Astrocyte of the cerebellum (primary cell): ENCODE data around the gene PLET1.
A peak's percentile ranks its signal among the peaks of the same experiment; 100 is the strongest.

Experiments used
- DNase-seq: peaks from one replicate; pipeline ENCODE4 v3.0.0-alpha.2; 2011; ENCODE audit warnings: low read depth
- H3K4me3 ChIP-seq: 2 replicates; pipeline ENCODE4 v1.5.1; 2011; ENCODE audit warnings: mild to moderate bottlenecking, low read depth, low read length, moderate library complexity
- in situ Hi-C: cut with HindIII; loops from 2 replicates; pipeline ENCODE4 v1.10.0; 2017; ENCODE audit warnings: low sequenced_read_pairs
- TF ChIP-seq, protein P1 (sequence below): IDR thresholded peaks from 2 replicates; pipeline ENCODE4 v1.5.1; 2012; ENCODE audit warnings: low read length, low read depth, moderate library complexity, mild to moderate bottlenecking; ENCODE audit errors: missing control alignments

Gene PLET1

DNA sequence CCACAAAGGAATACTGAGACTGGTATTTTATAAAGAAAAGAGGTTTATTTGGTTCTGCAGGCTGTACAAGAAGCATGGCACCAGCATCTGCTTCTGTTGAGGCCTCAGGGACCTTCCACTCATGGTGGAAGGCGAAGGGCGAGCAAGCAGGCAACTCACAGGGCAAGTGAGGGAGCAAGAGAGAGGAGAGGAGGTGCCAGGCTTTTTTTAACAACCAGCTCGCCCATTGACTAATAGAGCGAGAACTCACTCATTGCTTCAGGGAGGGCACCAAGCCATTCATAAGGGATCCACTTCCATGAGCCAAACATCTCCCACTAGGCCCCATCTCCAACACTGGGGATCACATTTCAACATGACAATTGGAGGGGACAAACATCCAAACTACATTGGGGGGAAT is 33.2 kb downstream of the PLET1 start:
- DNase-seq = no peak
- H3K4me3 ChIP-seq = peak overlapping the region; percentile 82
- TF ChIP-seq, protein P1, sequence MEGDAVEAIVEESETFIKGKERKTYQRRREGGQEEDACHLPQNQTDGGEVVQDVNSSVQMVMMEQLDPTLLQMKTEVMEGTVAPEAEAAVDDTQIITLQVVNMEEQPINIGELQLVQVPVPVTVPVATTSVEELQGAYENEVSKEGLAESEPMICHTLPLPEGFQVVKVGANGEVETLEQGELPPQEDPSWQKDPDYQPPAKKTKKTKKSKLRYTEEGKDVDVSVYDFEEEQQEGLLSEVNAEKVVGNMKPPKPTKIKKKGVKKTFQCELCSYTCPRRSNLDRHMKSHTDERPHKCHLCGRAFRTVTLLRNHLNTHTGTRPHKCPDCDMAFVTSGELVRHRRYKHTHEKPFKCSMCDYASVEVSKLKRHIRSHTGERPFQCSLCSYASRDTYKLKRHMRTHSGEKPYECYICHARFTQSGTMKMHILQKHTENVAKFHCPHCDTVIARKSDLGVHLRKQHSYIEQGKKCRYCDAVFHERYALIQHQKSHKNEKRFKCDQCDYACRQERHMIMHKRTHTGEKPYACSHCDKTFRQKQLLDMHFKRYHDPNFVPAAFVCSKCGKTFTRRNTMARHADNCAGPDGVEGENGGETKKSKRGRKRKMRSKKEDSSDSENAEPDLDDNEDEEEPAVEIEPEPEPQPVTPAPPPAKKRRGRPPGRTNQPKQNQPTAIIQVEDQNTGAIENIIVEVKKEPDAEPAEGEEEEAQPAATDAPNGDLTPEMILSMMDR = no peak
- in situ Hi-C loops = no loop called here

DNA sequence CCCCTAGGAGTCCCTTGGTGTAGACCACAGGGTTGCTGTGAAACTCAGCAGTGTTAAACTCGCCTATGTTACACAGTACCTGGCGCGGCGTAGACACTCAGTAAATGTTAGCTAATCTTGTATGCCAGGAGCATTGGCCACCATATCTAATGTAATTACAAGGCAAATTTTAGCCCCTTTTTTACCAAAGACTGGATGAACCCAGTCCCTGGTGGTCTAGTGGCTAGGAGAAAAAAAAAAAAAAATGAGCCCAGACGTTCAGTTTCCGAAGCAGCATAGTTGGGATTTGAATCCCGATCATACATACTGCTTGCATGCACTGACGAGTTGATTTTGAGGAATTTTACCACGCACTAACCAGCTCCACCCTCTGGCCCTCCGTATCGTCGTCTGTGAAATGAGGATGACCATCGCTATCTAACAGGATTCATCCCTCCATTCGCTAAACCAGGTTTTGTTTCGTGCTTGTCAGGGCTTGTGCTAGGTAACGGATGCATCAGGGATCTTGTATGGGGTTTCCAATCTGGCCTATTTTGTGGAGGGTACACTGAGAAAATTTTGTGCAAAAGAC is 33.7 kb downstream of the PLET1 start:
- in situ Hi-C loops = no loop called here
- no peak for DNase-seq
- H3K4me3 ChIP-seq = peak overlapping the region; percentile 82
- TF ChIP-seq, protein P1 = no peak

DNA sequence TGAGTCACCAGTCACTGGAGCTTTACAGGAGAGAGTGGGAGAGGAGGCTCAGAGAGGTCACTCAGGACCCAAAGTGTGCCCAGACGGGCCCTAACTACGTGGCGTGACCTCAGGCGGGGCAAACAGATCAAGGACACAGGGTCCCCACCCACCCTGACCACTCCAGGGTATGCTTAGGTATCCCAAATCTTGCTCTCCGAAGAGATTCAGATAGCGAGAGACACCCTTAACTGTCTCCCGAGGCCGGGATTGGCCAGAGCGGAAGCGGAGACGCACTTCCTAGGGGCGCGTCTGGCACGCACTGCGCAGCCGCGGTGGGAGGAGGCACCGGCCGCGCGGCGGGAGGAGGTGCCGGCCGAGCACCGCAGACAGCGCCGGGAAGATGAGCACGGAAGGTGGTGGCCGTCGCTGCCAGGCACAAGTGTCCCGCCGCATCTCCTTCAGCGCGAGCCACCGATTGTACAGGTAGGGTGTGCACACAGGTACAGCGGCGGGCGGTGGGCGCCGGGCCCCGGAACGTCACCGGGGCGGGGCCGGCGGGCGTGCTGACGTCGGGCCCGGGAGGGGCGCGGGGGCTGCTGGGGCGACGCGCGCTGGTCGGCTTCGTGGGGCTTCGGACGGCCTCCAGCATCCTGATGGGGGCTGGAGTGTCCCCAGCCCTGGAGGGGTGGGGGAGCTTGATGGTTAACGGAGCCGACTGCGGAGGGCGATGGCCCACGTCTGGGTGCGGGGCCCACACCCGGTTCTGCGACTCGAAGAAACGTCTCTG is 34.4 kb downstream of the PLET1 start, which contains the start of gene PTS:
PTS (plus strand) TSS at position 367 of the 769 bp plus-strand sequence; CDS start at position 383, 16 bp downstream.
- TF ChIP-seq, protein P1 = no peak
- peak; percentile 55 for DNase-seq
- H3K4me3 ChIP-seq = peak within 1 kb of the TSS; percentile 82
- in situ Hi-C loops = no loop called here

DNA sequence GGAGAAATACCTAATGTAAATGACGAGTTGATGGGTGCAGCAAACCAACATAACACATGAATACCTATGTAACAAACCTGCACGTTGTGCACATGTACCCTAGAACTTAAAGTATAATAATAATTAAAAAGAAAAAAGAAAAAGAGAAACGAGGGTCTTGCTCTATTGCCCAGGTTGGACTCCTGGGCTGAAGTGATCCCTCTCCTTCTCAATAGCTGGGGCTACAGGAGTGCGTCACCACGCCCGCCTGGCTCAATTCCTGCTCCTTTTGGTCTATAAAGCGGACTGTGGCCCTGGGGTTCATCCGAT is 35.0 kb downstream of the PLET1 start:
- H3K4me3 ChIP-seq = peak overlapping the region; percentile 82
- TF ChIP-seq, protein P1 = no peak
- no peak for DNase-seq
- in situ Hi-C loops = no loop called here

DNA sequence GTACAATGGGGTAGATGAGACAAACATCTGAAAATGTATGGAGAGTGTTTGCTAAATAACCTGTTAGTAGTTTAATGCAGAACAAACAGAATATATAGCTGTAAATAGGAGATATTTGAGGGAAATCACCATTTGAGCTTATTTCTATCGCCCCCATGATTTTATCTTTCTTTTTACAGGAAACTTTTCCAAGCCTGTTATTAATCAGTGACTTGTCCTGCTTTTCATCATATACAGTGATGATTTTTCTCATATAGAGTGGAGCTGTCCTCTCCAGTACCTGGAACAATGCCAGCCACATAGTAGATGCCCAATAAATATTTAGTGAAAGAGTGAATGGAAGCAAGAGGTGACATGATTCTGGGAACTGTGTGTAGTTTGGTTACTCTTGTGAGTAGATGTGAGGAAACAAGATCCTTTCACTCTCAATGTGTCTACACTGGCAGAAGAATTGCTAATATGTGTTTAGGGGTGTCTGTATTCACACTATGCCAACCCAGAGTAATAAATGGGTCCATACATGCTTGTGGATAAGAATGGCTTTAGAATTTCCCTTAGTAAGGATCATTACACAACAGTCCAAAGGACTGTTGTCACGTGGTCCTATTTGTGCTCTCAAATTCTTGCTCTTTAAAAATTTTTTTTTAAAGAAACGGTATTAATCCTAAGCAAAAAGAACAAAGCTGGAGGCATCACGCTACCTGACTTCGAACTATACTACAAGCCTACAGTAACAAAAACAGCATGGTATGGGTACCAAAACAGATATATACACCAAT is 36.7 kb downstream of the PLET1 start:
- in situ Hi-C loops = no loop called here
- TF ChIP-seq, protein P1 = no peak
- H3K4me3 ChIP-seq = no peak overlapping the region

DNA sequence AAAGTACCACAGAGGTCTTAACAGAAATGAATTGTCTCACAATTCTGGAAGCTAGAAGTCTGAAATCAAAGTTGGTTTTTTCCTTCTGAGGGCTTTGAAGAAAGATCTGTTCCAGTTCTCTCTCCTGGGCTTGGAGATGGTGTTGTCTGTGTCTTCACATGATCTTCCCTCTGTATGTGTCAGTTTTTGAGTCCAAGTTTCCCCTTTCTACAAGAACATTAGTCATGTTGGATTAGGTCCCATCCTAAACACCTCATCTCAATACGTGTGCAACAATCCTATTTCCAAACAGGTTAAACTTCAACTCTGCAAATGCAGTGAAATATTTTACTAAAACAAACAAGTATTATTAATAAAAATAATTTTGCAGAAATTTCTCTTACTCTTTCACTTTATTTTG is 37.5 kb downstream of the PLET1 start:
- TF ChIP-seq, protein P1 = no peak
- no peak overlapping the region for H3K4me3 ChIP-seq
- DNase-seq = no peak
- in situ Hi-C loops = no loop called here

More for the DNA sequence above, 36.7 kb downstream of the PLET1 start:
- DNase-seq = no peak
